ENCODE data around the gene GRIK1.

GRCh38 chr21:29788752-29789151 is 151.0 kb downstream of the GRIK1 start:
- TF ChIP-seq, protein P1, sequence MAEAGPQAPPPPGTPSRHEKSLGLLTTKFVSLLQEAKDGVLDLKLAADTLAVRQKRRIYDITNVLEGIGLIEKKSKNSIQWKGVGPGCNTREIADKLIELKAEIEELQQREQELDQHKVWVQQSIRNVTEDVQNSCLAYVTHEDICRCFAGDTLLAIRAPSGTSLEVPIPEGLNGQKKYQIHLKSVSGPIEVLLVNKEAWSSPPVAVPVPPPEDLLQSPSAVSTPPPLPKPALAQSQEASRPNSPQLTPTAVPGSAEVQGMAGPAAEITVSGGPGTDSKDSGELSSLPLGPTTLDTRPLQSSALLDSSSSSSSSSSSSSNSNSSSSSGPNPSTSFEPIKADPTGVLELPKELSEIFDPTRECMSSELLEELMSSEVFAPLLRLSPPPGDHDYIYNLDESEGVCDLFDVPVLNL (CRISPR knock-in tag; IDR thresholded peaks at IDR 0.05; ENCODE audit: borderline replicate concordance, low read depth), result no peak
- TF ChIP-seq TEAD1 (CRISPR knock-in tag; IDR thresholded peaks at IDR 0.05), result no peak
